ENCODE measurements around the gene PCSK5.
A peak's percentile ranks its signal among the peaks of the same experiment; 100 is the strongest.

PCSK5 gene

DNA sequence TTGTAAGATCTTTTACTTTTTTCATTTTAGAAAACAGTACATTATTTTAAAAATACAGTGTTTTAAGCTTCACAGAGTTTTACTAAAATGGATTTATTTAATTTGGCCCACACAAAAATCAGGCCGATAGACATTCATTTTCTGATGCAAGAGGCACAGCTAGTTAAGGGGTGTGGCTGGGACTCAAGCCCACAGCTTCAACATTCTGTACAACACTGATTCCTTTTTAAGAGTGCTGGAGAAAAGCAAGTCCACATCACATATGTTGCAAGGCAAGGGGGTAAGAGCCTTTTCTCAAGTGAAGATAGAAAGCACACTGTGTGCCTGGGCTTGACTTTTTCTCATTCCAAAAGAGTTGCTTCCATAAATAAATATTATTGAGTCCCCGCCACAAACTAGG lies 307.9 kb downstream of the PCSK5 start:
- H3K4me3 ChIP-seq (ENCODE audit: low read depth in 1 of 2, low read length in 1 of 2), result no peak overlapping the region
- peaks cover 4 to 6% of the 10 kb centered on the region in 2 experiments for H3K4me1 ChIP-seq (ENCODE audit: control insufficient read depth in 1 of 2, insufficient read depth in 1 of 2, low read depth in 1 of 2, low read length in 1 of 2)
- no peak overlapping the region for H3K27ac ChIP-seq
- no peaks in the 10 kb centered on the region for H3K9me3 ChIP-seq
- TF ChIP-seq, protein P1, sequence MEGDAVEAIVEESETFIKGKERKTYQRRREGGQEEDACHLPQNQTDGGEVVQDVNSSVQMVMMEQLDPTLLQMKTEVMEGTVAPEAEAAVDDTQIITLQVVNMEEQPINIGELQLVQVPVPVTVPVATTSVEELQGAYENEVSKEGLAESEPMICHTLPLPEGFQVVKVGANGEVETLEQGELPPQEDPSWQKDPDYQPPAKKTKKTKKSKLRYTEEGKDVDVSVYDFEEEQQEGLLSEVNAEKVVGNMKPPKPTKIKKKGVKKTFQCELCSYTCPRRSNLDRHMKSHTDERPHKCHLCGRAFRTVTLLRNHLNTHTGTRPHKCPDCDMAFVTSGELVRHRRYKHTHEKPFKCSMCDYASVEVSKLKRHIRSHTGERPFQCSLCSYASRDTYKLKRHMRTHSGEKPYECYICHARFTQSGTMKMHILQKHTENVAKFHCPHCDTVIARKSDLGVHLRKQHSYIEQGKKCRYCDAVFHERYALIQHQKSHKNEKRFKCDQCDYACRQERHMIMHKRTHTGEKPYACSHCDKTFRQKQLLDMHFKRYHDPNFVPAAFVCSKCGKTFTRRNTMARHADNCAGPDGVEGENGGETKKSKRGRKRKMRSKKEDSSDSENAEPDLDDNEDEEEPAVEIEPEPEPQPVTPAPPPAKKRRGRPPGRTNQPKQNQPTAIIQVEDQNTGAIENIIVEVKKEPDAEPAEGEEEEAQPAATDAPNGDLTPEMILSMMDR (IDR thresholded peaks at IDR 0.05), result no peak
- no peaks in the 10 kb centered on the region for H3K36me3 ChIP-seq
- H3K27me3 ChIP-seq, result no peaks in the 10 kb centered on the region

DNA sequence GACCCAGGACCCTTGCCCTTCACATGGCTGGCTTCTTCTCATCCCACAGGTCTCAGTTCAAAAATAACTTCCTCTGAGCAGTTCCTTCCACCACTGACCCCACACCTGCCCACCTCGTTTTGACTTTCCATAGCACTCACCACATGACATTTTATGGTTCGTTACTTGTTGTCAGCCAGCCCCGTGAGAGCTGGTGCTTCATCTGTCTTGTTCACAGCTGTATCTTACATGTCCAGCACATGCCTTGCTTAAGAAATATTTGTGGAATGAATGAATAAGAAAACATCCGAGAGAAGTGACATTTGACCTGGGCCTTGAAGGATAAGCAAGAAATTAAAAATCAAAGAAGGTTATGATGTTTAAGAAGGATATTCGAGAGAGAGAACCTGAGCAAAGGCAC lies 309.8 kb downstream of the PCSK5 start:
- Histone ChIP-seq H3K4me1 (ENCODE audit: control insufficient read depth in 1 of 2, insufficient read depth in 1 of 2, low read depth in 1 of 2, low read length in 1 of 2) (peaks cover 8 to 12% of the 10 kb centered on the region in 2 experiments), H3K4me3 (ENCODE audit: low read depth in 1 of 2, low read length in 1 of 2) (no peak overlapping the region), H3K9me3 (no peaks in the 10 kb centered on the region), H3K36me3 (no peaks in the 10 kb centered on the region), H3K27ac (no peak overlapping the region), H3K27me3 (no peaks in the 10 kb centered on the region)
- TF ChIP-seq, protein P1 (IDR thresholded peaks at IDR 0.05), result no peak

DNA sequence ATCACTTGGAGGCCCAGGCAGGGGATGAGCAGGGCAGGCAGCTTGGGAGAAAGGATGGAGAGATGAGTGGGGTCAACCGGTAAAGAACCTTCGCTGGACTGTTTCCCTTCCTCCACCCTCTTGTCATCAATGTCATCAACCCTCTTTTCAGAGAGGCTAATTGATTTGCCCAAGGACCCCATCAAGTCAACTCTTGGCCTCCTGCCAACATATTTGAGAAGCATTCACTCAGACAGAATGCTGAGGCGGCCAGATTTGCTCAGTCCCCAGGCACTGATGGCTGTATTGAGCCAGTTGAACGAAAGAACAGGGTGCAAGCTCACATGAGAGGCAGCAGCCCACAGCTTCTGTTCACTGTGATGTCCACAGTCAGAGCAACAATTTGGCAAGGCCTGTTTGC lies 310.3 kb downstream of the PCSK5 start:
- no peak overlapping the region for H3K4me3 ChIP-seq (ENCODE audit: low read depth in 1 of 2, low read length in 1 of 2)
- no peak overlapping the region for H3K27ac ChIP-seq
- TF ChIP-seq, protein P1 (IDR thresholded peaks at IDR 0.05), result no peak
- H3K4me1 ChIP-seq (ENCODE audit: control insufficient read depth in 1 of 2, insufficient read depth in 1 of 2, low read depth in 1 of 2, low read length in 1 of 2), result peaks cover 8 to 12% of the 10 kb centered on the region in 2 experiments
- H3K27me3 ChIP-seq, result no peaks in the 10 kb centered on the region
- H3K9me3 ChIP-seq, result no peaks in the 10 kb centered on the region
- no peaks in the 10 kb centered on the region for H3K36me3 ChIP-seq

DNA sequence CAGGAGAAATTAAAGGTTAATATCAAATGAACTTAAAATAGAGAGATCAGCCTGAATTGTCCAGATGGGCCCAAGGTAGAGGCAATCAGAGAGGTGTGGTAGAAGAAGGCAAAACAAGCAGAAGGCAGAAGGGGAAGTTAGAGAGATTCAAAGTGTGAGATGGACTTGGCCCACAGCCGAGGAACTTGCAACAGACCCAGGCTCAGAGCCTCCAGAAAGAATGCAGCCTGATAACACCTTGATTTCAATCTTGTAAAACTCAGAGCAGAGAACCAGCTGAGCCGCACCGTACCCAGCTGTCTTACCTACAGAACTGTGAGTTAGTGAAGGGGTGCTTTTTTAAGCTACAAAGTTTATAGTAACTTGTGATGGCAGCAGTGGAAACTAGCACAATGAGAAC lies 312.9 kb downstream of the PCSK5 start:
- Histone ChIP-seq H3K36me3 (no peaks in the 10 kb centered on the region), H3K4me3 (ENCODE audit: low read depth in 1 of 2, low read length in 1 of 2) (no peak overlapping the region), H3K4me1 (ENCODE audit: control insufficient read depth in 1 of 2, insufficient read depth in 1 of 2, low read depth in 1 of 2, low read length in 1 of 2) (peaks cover 8 to 12% of the 10 kb centered on the region in 2 experiments), H3K27ac (peak overlapping the region; percentile 47), H3K9me3 (no peaks in the 10 kb centered on the region), H3K27me3 (no peaks in the 10 kb centered on the region)
- TF ChIP-seq, protein P1 (IDR thresholded peaks at IDR 0.05), result no peak

DNA sequence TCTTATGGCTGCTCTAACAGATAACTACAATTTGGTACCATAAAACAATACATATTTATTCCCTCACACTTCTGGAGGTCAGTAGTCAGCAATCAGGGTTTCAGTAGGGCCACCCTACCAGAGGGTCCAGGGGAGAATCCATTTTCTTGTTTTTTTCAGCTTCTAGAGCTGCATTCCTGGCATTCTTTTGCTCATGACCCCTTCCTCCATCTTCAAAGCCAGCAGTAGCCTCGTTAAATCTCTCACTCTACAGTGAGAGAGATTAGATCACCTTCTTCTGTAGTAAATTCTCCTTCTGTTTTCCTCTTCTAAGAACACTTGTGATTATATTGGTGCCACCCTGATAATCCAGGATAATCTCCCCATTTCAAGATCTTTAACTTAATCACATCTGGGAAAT lies 316.3 kb downstream of the PCSK5 start:
- Histone ChIP-seq H3K27ac (no peak overlapping the region), H3K4me3 (ENCODE audit: low read depth in 1 of 2, low read length in 1 of 2) (no peak overlapping the region), H3K36me3 (no peaks in the 10 kb centered on the region), H3K27me3 (no peaks in the 10 kb centered on the region), H3K9me3 (no peaks in the 10 kb centered on the region), H3K4me1 (ENCODE audit: control insufficient read depth in 1 of 2, insufficient read depth in 1 of 2, low read depth in 1 of 2, low read length in 1 of 2) (peaks cover 8 to 12% of the 10 kb centered on the region in 2 experiments)
- TF ChIP-seq, protein P1 (IDR thresholded peaks at IDR 0.05), result no peak

DNA sequence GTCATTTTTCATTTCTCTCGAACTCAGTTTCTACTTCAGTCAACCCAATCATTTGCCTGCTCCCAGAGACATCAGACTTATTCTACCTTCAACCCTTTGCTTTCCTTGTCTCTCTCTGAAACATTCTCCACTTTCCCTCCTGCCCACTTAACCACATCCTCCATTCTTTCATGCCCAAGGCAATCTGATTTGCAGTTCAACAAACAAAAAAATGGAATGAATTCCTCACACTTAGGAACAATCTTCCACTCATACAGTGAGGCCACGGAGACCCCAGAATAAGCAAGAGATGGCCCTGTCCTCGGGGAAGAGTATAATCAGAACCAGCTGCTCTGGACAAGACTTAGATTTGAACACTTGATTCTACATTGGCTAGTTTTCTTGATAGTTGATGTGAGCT lies 323.3 kb downstream of the PCSK5 start:
- no peaks in the 10 kb centered on the region for H3K36me3 ChIP-seq
- TF ChIP-seq, protein P1 (IDR thresholded peaks at IDR 0.05), result no peak
- no peak overlapping the region for H3K27ac ChIP-seq
- H3K4me3 ChIP-seq (ENCODE audit: low read depth in 1 of 2, low read length in 1 of 2), result no peak overlapping the region
- no peaks in the 10 kb centered on the region for H3K9me3 ChIP-seq
- no peaks in the 10 kb centered on the region for H3K27me3 ChIP-seq
- H3K4me1 ChIP-seq (ENCODE audit: control insufficient read depth in 1 of 2, insufficient read depth in 1 of 2, low read depth in 1 of 2, low read length in 1 of 2), result peaks cover 8 to 13% of the 10 kb centered on the region in 2 experiments
